Osteocyte (in vitro differentiated cells): ENCODE data around the gene PNMA8A. TPM values are rescaled to one million over a fixed set of nuclear protein-coding genes. Genes with fewer than 3 reads are reported as not detected.
A peak's percentile ranks its signal among the peaks of the same experiment; 100 is the strongest.

Source experiments
- DNase-seq: peaks from one replicate; pipeline ENCODE4 v3.0.0; 2021; ENCODE audit warnings: mixed read lengths; ENCODE audit not compliant: unreplicated experiment; ENCODE audit errors: extremely low spot score
- H3K27ac Mint-ChIP-seq: one replicate; pipeline ENCODE4 v1.8.0; 2021; ENCODE audit warnings: mild to moderate bottlenecking, mixed read lengths; ENCODE audit not compliant: unreplicated experiment
- H3K27me3 Mint-ChIP-seq: one replicate; pipeline ENCODE4 v1.8.0; 2021; ENCODE audit warnings: mixed read lengths; ENCODE audit not compliant: unreplicated experiment
- H3K36me3 Mint-ChIP-seq: one replicate; pipeline ENCODE4 v1.8.0; 2021; ENCODE audit warnings: mixed read lengths; ENCODE audit not compliant: unreplicated experiment
- H3K4me1 Mint-ChIP-seq: one replicate; pipeline ENCODE4 v1.8.0; 2021; ENCODE audit warnings: mixed read lengths; ENCODE audit not compliant: unreplicated experiment
- H3K4me3 Mint-ChIP-seq: one replicate; pipeline ENCODE4 v1.8.0; 2021; ENCODE audit warnings: mild to moderate bottlenecking, moderate library complexity, mixed read lengths; ENCODE audit not compliant: unreplicated experiment
- H3K9me3 Mint-ChIP-seq: one replicate; pipeline ENCODE4 v1.8.0; 2021; ENCODE audit warnings: mixed read lengths; ENCODE audit not compliant: unreplicated experiment
- CTCF ChIP-seq: fragments of 200-600 bp; sonication (generic); IDR thresholded peaks from 2 replicates; pipeline ENCODE4 v1.5.0; 2021; ENCODE audit warnings: antibody characterized with exemption, mild to moderate bottlenecking, moderate library complexity
- total RNA-seq: library from RNA; stranded (reverse); gene quantifications from 2 replicates; pipeline ENCODE4 v1.2.1, GENCODE V29; 2021

The PNMA8A gene
- total RNA-seq, 1 donor from 2014 or later: 10.3 TPM

- Mint-ChIP-seq H3K36me3 (no peaks in the 10 kb centered on the region), H3K27me3 (peaks cover 6% of the 10 kb centered on the region), H3K4me3 (peak overlapping the region; percentile 62), H3K27ac (no peak overlapping the region), H3K9me3 (no peaks in the 10 kb centered on the region), H3K4me1 (peaks cover 35% of the 10 kb centered on the region)
- no peak for DNase-seq
- no peak for TF ChIP-seq CTCF
Measured at GRCh38 chr19:46487178-46487801, 15.9 kb upstream of the PNMA8A start.

GRCh38 chr19:46486358-46486757 lies 15.0 kb upstream of the PNMA8A start:
- H3K4me1 Mint-ChIP-seq: peaks cover 44% of the 10 kb centered on the region
- H3K27me3 Mint-ChIP-seq: peaks cover 6% of the 10 kb centered on the region
- no peaks in the 10 kb centered on the region for H3K9me3 Mint-ChIP-seq
- H3K4me3 Mint-ChIP-seq: no peak overlapping the region
- H3K27ac Mint-ChIP-seq: no peak overlapping the region
- no peak for DNase-seq
- TF ChIP-seq CTCF: no peak
- no peaks in the 10 kb centered on the region for H3K36me3 Mint-ChIP-seq

GRCh38 chr19:46484656-46485055 lies 13.3 kb upstream of the PNMA8A start:
- H3K9me3 Mint-ChIP-seq: no peaks in the 10 kb centered on the region
- H3K4me3 Mint-ChIP-seq: no peak overlapping the region
- H3K36me3 Mint-ChIP-seq: no peaks in the 10 kb centered on the region
- TF ChIP-seq CTCF: no peak
- H3K4me1 Mint-ChIP-seq: peaks cover 56% of the 10 kb centered on the region
- no peak for DNase-seq
- peaks cover 6% of the 10 kb centered on the region for H3K27me3 Mint-ChIP-seq
- H3K27ac Mint-ChIP-seq: no peak overlapping the region

GRCh38 chr19:46482631-46483030 lies 11.3 kb upstream of the PNMA8A start:
- Mint-ChIP-seq H3K36me3 (no peaks in the 10 kb centered on the region), H3K4me3 (no peak overlapping the region), H3K27ac (peak overlapping the region; percentile 89), H3K27me3 (no peaks in the 10 kb centered on the region), H3K4me1 (peaks cover 43% of the 10 kb centered on the region), H3K9me3 (no peaks in the 10 kb centered on the region)
- no peak for TF ChIP-seq CTCF
- no peak for DNase-seq

- Mint-ChIP-seq H3K27ac (peak overlapping the region; percentile 89), H3K36me3 (no peaks in the 10 kb centered on the region)
Measured at GRCh38 chr19:46481947-46482346, 10.6 kb upstream of the PNMA8A start.

More at GRCh38 chr19:46481947-46482346, 10.6 kb upstream of the PNMA8A start:
- H3K9me3 Mint-ChIP-seq: no peaks in the 10 kb centered on the region
- DNase-seq: no peak
- H3K4me1 Mint-ChIP-seq: peaks cover 36% of the 10 kb centered on the region
- H3K4me3 Mint-ChIP-seq: no peak overlapping the region
- no peaks in the 10 kb centered on the region for H3K27me3 Mint-ChIP-seq
- no peak for TF ChIP-seq CTCF
